EH (cell line): ENCODE results near the gene ALOX5.

Source experiments
- DNase-seq: peaks from one replicate; pipeline ENCODE4 v3.0.0-alpha.2; 2015; ENCODE audit warnings: low read depth

Gene ALOX5

DNA sequence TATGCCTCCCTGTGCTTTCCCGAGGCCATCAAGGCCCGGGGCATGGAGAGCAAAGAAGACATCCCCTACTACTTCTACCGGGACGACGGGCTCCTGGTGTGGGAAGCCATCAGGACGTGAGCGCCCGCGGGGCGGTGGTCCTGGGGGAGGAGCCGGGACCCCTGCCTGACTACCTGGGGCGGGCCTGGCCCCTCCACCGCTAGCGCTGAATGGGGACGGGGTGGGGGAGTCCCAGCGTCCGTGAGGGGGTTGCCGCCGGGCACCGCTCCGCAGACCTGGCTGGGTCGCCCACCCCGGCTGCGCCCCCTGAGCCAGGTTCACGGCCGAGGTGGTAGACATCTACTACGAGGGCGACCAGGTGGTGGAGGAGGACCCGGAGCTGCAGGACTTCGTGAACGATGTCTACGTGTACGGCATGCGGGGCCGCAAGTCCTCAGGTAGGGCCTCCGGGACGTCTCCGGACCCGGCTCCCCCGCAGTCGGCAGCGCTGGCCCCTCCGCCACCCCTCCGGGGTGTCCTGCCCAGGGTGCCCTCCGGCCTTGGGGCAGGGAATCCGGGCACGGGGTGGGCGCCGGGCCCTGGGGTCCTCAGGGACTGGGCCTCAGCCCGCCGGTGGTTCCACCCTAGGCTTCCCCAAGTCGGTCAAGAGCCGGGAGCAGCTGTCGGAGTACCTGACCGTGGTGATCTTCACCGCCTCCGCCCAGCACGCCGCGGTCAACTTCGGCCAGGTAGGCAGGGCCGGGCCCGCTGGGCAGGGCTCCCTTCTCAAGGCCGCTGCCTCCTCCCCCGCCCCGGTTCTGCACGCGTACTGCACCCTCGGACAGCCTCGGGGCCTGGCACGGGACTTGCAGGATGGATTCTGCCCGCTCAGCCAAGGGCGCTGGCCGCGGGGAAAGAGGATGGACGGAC lies 69.3 kb downstream of the ALOX5 start:
- no peak for DNase-seq

DNA sequence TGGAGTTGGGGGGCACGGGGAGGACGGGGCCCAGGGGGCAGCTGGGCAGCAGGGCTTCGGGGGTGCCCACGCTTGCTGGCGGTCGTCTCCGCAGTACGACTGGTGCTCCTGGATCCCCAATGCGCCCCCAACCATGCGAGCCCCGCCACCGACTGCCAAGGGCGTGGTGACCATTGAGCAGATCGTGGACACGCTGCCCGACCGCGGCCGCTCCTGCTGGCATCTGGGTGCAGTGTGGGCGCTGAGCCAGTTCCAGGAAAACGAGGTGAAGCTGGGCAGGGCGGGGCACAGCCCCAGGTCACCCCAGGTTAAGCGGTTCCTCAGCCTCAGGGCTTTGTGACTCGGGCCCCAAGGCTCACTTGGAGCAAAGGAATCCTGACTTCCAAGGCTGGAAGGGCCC lies 70.0 kb downstream of the ALOX5 start:
- DNase-seq, result no peak

DNA sequence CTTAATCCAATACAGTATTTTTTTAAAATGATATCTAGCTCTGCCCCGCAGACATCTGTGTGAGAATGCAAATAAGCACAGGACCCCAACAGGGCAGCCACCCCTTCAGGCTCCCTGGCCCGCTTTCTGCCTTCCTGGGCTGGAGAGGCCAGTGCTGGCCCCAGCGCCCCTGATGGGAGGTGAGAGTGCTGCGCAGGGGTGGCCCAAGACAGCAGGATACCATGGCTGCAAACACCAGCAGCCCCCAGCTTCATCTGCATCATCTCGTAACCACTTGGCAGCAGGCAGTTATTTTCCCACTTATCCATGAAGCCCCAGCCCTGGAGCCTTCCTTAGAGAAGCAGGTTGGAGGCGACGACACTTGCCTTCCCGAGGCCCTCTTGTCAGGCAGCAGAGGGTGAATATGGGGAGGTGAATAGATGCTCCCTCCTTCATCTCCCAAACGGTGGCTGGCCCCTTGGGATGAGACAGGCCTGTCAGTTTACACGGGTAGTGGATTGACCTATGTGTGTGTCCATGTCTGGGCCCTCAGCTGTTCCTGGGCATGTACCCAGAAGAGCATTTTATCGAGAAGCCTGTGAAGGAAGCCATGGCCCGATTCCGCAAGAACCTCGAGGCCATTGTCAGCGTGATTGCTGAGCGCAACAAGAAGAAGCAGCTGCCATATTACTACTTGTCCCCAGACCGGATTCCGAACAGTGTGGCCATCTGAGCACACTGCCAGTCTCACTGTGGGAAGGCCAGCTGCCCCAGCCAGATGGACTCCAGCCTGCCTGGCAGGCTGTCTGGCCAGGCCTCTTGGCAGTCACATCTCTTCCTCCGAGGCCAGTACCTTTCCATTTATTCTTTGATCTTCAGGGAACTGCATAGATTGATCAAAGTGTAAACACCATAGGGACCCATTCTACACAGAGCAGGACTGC lies 71.2 kb downstream of the ALOX5 start:
- DNase-seq, result no peak

DNA sequence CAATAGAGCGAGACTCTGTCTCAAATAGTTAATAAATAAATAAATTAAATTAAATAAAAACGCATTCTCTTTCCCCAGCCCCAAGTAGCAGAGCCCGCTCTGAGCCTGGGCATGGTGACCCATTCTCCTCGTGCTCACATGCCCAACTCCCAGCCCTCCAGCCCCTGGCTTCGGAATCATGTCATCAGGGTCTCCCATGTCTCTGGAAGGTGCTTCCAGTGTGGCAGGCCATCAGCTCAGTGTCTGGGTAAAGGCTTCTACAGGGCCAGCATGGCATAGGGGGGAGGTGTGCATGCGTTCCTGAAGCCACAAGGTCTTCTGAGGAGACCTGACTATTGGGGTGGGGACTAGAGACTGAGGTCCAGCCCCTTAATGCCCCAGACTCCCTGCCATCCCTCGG lies 72.8 kb downstream of the ALOX5 start:
- DNase-seq, result no peak

DNA sequence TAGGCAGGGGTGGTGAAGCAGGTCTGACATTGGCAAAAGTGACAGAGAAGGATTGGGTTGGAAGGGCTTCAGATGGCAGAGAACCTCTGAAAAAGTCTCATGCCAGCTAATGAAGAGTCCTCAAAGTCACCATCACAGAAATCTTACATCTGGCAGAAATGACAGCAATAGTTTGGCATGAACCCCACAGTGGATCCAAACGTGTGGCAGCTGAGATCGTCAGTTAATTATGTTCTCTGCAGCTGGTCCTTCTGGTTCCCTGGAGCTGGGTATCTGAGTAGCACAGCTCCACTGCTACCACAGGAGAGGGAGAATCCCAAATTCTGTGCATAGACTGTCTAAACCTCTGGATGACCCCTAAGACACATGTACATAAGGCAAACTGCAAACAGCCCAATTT lies 73.4 kb downstream of the ALOX5 start:
- DNase-seq, result no peak

DNA sequence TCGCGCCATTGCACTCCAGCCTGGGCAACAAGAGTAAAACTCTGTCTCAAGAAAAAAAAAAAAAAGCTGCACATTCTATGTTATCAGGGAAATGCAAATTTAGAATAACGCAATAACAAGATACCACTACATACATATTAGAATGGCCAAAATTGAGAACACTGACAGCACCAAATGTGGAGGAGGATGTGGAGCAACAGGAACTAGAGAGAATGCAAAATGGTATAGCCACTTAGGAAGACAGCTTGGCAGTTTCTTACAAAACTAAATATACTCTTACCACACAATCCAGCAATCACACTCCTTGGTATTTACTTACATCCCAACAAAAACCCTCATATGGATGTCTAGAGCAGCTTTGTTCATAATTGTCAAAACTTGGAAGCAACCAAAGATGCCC lies 76.8 kb downstream of the ALOX5 start:
- DNase-seq, result no peak

DNA sequence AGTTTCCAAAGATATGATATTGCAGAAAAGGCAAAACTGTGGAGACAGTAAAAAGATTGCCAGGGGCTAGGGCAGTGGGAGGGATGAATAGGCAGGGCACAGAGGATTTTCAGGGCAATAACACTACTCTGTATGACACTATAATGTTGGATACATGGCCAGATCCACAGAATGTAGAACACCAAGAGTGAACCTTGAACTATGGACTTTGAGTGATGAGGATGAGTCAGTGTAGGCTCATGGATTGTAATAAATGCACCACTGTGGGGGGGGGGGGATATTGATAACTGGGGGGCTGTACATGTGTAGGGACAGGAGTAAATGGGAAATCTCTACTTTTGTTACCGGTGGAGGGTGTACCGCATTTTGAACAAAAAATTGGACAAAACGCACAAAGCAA lies 77.4 kb downstream of the ALOX5 start:
- no peak for DNase-seq

DNA sequence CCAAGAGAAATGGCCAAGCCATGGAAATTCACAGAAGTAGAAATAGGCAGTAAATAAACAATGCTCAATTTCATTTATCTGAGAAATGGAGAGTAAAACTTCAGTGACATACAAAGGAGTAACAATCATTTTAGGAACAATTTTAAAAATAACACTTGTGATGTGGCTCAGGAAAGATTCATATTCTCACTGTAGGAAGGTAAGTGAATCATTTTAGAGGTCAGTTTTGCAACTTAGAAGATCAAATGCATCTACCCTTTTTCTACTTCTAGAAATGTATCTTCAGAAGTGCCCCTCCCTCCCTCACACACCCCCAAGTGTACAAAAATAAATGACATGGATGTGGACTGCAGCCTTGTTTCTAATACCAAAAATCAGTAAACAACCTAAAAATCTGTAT lies 78.3 kb downstream of the ALOX5 start:
- no peak for DNase-seq

DNA sequence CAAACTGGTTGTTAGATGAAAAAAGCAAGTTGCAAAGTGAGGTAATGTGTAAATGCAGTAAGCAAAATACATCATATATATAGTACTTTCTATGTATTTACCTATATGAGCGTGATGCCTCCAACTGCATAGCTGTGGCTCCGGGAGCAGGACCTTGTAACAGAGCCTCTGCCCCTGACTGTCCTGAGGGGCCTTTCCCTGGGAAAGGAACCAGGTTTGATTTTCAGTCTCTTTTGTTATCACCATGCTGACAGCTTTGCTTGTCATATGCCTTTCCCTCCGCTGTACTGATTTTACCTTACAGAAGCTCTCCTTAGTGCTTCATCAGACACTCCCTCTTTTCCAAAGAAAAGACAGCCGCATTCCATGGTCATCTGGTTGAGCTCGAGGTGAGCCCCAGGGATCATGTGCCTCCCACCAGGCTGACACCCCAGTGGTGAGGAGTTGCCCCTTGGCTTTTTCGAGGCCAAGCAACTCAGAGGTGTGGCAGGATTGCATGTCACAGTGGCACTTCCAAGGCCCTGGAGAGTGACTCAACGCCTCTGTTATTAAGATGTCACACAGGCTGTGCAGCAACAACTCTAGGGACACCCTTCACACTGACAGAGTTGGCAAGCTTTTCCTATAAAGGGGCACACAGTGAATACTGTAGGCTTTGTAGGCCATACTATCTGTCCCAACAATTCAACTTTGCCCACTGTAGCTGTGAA lies 78.9 kb downstream of the ALOX5 start:
- DNase-seq, result no peak

DNA sequence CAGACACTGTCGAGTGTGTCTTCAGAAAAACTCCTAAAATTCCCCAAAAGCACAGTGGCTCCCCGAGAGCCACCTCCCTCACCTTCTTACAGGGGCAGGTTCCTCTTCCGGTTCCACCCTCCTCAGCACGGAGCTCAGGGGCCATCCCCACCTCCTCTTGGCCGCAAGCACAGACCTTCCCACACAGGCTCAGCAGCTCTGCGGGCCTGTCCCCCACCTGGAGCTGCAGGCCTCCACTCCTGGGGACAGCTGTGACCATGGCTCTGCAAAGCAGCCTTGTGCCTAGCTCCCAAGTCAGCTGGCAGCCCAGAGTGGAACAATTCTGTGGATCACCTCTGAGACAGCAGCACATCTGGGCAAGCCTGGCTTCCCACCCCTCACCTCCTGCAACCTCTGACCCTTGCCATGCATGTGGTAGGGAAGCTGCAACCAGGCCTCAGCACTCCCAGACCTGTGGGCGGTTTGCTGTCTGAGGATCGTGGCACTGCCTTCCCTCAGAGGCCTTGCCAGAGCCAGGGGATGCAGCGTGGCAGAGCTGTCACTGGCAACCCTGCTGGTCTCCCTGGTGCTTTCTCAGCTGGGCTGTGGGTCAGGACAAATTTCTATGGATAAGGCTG lies 79.7 kb downstream of the ALOX5 start:
- DNase-seq, result no peak

DNA sequence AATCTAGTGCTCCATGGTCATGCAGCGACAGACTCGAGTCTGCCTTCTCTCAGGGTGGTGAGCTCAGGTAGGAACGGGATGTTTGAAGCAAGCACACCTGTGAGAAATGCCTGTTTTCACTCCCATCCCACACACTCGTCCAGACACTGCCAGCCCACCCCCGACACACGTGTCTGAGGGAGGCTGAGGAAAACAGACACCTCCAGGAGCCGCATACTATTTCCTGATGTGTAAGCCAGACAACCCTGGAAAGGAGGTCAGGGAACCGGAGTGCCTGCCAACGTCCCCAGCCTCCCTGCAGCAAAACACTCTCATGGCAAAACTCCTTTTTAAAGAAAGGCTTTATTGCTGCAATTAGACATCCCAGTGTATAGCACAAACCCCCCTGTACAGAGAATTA lies 80.2 kb downstream of the ALOX5 start:
- DNase-seq, result no peak

DNA sequence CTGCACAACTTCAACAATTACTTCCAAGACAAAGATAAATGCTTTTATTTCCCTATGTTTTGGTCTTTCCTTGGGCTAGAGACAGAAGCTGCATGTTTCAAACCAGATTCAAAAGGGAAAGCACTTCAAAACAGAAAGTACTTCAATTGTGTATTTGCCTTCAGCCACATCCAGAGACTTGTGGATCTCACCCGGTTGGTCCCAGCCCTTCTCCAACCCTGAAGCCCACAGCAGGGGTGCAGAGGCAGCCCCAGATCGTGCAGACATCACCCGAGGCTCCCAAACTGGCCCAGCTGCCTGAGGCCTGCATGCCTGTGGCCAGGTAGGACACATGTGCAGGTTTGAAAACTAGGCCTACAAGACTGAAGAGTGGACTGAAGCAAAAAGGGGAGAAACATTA lies 80.8 kb downstream of the ALOX5 start:
- no peak for DNase-seq

DNA sequence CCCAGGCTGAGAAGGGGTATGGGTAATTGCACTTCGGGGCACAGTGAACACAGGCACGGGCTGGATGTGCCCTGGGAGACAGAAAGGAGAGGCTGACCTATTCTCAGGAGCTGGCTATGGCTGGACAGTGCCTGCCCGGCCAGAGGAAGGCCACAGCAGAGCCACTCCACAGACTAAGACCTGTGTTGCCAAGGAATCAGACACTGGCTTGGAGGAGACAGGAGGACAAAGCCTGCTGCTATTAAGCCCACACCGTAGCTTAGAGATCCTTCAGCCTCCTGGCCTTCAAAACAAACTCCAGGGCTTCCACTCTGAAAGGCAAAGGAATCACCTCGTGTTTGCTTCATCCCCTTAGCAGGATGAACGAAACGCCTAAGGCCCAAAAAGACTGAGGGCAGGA lies 82.2 kb downstream of the ALOX5 start:
- no peak for DNase-seq

DNA sequence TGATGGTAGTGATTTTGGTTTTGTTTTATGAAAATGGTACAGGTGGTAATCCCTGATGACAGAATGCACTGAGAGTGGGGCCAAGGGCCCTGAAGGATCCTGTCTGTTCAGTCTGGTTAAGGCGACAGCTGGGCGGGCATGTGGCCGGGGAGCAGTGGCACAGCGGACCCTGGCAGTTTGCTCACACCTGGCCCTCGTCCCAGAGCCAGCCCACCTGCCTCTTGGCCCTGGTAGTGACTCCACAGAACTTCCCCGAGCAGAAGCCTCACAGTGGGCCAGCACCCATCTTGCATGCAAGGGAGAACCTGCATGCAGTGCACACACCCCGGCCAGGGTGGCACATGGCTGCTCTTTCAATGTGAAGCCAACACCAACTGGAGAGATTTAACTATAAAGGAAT lies 82.8 kb downstream of the ALOX5 start:
- no peak for DNase-seq

DNA sequence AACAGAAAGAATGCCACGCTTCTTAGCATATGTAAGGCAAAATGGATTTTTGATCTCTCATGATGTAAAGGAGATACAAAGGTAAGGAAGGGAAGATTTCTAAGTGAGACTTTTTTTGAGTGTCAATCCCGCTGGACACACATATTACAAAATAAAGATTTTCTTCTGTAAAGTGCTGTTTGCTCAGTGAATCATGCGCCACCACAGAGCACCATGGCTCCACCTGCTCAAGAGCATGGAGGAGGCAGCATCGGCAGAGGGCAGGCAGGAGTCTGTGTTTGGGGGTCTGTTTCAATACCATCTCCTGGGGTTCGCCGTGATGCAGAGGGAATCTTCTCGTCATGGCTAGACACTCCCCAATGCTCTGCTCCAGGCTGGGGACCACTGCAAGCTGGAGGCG lies 83.5 kb downstream of the ALOX5 start:
- no peak for DNase-seq

DNA sequence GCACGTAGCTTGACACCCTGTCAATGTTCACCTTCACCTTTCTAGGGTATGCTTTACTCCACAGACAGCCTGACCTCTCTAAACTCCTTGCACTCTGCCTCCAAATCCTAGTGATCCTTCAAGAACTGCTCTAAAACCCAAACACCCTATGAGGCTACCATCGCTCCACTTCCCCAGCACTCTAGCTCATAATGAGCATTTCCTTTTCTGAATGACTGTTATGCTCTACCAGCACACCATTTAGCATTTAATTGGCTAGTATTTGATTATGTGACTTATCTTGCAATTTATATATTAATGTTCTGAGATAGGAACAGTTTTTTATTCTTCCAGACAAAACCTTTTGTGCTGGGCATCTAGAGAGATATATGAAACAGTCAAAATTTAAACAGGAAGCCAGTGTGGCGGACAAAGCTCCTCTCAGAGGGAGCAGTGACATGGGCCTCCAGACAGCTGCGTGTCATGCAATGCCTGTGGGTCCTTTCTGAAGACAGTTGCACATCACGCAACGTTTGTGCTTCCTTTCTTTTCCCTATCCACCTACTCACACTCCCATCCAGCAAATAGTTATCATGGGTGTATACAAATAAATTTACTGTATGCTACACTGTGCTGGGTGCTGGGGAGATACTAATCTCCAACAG lies 86.3 kb downstream of the ALOX5 start:
- DNase-seq, result no peak

DNA sequence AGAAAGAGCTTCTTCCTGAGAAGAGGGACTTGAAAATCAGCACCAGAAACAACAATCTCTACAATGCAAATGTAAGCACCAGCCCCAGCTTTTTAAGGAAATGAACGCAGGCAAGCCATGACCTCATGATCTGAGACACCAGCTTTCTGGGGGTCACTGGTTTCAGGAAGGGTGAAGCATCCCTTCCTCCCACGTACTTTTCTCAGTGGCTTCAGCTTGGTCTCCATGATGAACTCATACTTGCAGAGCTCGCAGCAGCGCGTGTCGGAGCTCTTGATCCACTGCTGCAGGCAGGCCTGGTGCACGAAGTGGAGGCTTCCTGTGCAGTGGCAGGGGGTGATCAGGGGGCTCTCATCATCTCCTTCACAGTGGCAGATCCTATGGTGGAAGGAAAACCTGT lies 87.0 kb downstream of the ALOX5 start:
- DNase-seq, result no peak

DNA sequence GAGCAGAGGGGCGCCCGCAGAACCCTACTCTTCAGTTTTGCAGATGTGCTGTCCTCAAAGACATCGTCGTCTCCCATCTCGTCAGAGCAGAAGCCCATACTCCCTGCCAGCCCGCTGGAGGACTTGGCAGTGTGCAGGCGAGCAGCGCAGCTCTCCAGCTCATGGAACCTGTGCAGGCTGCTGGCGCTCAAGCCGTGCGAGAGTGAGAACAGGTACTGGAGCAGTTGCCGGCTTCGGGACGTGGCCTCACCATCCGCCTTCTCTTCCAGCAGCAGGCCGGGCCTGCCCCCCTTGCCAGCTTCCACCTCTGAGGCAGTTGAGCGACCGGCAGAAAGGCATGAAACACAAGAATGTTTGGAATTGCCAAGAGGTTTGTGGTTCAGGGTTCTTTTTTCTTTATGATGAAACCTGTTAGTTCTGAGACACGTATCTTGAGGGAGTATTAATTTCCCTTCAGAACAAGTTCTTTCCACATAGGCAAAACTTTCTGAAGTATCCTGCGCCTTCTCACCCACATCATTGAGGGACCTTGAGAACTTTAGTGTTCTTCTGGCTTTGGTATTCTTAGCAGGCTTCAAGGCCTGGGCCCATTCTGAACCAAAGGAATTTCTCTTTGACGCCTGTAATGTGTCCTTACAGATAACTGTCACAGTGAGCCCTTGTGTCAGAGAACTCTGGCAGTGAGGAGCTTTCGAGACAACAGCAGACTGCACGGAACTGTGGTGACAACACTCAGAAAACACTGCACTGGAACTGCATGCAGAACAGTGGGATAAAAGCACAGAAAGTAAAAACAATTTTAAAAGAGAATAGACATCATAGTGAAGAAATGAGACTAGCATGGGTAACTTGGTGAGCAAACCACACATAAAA lies 89.5 kb downstream of the ALOX5 start:
- peak; percentile 11 for DNase-seq

DNA sequence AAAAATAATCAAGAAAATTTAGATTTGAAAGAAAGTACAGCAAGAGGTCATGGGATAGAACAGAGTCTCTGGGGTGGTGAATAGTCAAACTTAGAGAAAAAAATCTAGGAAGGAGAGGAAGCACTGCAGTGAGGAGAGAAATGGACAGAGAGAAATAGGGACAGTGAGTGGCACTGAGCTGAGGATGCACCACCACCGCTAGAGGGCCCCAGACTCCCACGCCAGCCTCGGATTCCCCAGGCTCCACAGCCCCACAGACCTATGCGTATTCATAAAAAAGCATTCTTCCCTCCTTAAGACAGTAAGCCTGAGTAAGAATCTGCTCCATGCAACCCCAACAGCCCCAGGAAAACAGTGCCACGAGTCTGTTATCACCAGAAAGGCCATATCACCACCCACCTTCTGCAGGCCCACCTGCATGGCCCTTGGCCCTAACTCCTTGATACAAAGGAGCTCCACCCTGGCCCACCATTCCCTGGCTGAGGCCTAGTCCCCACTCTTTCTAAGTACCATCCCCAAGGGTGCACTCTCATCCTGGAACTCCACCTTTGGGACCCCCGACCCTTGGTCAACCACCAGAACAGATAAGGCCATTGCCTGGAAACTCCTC lies 91.0 kb downstream of the ALOX5 start:
- peak; percentile 73 for DNase-seq

DNA sequence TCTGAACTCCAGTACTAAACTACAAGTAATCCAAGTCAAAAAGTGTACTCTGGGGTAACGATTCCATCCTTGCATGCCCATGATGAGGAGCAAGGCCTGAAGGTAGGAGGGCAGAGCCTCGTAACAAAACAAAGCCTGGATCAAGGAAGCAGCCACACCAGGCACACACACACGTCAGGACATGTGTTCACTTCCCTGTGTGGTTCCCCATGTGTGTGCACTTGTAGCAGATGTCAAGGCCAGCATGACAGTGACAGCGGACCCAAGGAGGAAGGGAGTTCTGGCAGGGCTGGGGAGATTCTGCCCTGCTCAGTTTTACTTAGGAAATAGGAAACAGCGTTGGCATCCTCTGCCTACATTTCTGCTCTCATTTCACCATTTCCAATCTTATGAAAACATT lies 92.8 kb downstream of the ALOX5 start:
- DNase-seq, result no peak
